HG03378 (cell line): Measurements from ENCODE around the gene EVL.

Source experiments
- ATAC-seq: cut with Tn5 transposase; IDR thresholded peaks from one replicate; pipeline ENCODE4 v1.9.1; 2021; ENCODE audit warnings: mild to moderate bottlenecking, moderate library complexity; ENCODE audit not compliant: unreplicated experiment

Gene EVL

DNA sequence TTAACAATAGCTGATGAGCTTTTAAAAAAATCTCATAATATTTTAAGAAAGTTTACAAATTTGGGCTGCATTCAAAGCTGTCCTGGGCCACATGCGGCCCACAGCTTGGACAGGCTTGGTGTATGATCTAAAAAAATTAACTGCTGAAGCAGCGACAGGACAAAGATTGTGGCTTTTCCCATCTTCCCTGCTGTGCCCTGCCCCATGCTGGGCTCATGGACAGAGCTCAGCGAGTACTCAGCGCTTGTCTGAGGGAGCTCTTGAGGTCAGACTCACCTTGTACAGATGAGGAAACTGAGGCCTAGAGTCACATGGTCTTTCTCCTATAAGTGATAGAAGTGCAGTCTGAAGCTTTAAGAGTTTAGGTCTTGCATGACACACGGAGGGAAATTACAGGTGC, 15.0 kb downstream of the EVL start:
- ATAC-seq, result no peak

DNA sequence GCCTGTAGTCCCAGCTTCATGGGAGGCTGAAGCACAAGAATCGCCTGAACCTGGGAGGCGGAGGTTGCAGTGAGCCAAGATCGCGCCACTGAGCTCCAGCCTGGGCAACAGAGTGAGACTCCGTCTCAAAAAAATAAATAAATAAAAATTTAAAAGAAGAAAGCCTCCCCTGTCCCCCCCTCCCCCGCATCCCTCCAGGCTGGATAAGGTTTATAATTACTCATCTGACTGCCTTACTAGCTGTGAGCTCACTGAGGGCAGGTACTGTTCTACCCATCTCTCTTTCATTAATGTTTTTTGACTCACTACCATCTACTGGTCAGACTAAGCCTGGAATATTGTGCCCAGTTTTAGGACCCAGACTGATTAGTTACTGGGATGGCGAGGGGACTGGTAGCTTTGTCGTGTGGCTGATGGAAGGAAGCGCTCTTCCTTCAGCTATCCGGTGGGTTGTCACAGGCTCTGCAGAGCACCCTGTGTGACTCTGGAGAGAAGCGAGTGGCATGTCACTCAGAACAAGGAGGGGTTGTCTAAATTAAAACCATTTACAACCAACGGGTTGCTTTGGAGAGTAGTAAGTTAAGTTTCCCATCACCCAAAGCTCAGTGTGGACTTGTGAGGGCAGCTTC, 16.9 kb downstream of the EVL start:
- no peak for ATAC-seq

DNA sequence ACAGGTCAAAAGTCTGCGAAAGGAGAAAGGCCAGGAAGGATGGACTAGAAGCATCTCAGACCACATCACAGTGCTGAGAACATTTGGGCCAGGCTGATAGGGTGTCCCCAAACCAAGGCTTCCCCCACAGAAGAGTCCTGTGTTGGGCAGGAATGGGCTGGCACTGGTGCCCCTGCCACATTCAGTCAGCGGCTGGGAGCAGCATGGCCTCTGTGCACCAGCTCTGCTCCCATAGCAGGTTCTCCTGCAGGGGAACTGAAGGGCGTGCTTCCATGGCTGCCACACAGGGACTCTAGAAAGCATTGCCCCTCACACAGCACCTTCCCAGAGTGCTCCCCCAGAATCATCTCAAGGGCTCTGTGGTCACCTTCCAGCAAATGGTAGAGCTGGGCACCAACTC, 17.5 kb downstream of the EVL start:
- no peak for ATAC-seq

DNA sequence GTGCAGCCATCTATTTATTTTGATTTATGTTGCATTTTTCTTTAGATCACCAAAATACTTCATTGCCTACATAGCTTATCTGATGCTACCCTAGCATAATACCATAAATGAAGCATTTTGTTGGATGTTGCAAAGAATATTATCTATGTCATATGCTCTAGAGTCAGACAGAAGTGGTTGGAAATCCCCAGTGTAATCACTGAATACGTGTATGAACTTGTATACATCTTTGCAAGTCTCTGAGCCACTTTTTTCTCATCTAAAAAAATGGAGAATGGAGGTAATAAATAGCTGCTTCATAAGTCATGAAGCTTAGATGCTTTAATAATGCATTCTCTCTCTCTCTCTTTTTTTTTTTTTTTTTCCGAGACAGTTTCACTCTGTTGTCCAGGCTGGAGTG, 18.5 kb downstream of the EVL start:
- no peak for ATAC-seq

DNA sequence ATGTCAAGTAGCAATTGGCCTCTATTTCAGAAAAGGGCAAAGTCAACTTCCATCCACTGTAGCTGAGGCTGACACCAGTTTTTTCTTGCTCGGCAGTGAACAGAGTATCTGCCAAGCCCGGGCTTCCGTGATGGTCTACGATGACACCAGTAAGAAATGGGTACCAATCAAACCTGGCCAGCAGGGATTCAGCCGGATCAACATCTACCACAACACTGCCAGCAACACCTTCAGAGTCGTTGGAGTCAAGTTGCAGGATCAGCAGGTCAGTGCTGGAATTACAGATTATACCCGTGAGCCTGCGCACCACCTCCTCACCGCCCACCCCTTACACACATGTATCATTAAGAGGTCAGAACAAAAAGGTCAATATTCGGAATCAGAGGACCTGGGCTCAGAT, 19.4 kb downstream of the EVL start:
- ATAC-seq, result no peak

DNA sequence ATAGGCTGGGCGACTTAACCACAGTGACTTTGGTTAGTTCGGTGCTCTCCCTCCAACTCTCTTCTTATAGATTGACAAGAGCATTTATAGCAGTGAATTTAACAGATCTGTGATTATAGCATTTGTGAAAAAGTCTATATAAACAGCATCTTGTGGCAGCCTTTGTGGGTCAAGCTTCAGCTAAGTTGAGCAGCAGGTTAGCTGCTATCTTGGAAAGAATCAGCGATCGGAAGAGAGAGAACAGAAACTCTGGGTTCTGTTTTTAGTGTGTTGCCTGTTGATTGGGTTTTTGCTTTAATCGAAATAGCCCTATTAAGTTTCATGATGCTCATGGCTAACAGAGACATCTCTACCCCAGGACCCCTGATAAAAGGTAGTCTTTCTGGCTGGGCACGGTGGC, 20.2 kb downstream of the EVL start:
- ATAC-seq, result no peak

DNA sequence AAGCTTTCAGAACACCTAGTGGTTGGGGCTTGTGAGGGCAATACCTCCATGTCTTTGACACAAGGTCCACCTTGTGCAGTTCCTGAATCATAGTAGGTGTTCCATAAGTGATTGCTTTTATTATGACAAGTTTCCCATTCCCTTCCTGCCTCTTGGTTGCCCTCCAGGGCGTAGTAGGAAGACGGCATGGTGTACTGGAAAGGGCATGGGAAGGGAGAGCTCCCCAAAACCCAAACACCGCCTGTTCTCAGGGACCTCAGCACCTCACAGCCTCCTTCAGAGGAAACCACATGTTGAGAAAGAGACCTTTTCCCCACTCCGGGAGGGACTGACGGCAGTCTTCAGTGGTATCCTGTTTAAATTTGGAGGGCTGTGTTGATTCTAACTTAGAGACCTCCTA, 21.1 kb downstream of the EVL start:
- ATAC-seq, result no peak

DNA sequence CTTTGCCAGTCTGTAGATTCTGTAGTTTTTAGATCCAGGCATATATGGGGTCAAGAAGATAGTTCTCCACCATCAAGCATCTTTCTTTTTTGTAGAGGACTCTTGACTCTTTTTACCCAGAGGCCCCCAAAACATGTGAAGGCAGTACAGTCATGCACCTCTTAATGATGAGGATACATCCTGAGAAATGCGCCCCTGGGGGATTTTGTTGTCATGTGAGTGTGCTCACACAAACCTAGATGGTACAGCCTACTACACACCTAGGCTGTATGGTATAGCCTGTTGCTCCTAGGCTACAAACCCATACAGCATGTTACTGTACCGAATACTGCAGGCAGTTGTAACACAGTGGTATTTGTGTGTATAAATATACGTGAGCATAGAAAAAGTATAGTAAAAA, 23.0 kb downstream of the EVL start:
- ATAC-seq, result no peak

DNA sequence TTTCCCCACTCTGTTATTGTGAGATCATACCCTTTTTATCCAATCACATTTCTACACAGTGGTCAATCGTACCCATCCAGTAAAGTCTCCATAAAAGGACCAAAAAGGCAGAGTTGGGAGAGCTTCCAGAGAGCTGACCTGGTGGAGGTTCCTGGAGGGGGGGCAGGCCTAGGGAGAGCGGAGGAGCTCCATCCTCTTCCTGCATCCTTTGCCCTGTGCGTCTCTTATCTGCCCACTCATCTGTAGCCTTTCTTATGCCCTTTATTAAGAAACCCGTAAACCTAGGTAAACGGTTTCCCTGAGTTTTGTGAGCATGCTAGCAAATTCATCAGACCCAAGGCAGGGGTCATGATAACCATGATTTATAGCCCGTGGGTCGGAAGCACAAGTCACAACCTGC, 26.2 kb downstream of the EVL start:
- ATAC-seq, result no peak

DNA sequence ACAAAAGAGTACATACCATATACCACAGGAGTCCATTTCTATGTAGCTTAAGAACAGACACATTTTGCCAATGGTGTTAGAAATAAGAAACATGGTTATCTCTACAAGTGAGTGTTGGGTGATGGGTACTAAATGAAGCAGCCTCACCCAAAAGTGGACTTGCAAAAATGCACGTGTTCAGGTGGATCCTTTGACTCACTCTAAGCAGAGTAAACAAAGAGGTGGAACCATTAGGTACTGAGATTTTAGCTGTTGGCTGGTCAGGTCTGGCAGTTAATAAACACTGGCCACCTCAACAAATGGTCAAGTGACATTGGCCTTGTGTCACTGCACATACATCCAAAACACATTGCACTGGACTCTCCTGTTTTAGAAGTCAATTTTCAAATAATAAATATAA, 27.6 kb downstream of the EVL start:
- ATAC-seq, result no peak

DNA sequence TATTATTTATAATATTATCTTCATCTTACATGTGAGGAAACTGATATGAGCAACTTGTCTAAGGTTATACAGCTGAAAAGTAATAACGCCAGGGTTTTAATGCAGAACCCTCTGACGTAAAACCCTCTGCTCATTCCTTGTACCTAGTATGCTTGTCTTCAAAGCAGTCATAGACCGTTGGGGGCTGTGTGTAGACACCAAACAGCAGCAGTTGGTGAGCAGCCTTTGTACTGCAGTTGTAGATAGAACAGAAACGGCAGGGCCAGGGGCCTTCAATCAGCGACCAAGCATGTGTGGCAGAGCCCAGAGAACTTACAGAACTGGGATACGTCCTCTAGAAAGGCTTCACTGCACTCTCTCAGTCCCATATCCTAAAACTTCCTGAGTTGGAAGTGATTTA, 28.1 kb downstream of the EVL start:
- no peak for ATAC-seq

DNA sequence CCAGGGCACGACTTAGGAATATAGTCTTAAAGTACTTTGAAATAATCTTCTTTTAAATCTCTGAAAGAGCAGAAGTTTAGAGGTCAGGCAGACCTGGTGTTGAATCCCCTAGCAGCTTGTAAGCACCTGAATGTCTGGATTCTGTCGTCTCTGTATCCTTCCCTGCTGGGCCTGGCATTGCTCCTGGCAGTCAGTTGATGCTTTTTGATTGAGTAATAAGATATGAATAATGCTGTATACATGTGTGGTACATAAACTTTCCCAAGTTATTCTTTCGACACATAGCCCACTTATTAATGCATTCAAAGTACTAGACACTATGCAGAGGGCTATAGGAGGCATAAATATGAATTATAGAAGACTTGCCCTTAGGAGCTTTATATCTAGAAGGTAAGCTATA, 31.4 kb downstream of the EVL start:
- ATAC-seq, result no peak

DNA sequence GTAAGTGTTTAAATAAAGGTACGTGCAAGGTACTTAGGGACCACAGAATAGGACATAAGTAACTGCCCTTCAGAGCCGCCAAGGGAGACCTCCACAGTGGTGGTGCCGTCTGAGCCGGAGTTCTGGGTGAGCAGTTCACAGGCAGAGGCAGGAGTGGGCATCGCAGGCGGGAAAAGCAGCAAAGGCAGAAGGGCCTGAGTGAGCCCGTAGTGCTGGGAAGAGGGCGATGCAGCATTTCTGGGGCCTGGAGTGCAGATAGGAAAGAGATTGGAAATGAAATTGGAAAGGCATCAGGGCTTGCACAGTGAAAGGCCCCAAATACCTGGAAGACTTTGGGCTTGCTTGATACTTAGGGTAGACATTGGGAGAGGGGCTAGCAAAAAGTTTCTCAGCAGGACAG, 32.9 kb downstream of the EVL start:
- ATAC-seq, result no peak

DNA sequence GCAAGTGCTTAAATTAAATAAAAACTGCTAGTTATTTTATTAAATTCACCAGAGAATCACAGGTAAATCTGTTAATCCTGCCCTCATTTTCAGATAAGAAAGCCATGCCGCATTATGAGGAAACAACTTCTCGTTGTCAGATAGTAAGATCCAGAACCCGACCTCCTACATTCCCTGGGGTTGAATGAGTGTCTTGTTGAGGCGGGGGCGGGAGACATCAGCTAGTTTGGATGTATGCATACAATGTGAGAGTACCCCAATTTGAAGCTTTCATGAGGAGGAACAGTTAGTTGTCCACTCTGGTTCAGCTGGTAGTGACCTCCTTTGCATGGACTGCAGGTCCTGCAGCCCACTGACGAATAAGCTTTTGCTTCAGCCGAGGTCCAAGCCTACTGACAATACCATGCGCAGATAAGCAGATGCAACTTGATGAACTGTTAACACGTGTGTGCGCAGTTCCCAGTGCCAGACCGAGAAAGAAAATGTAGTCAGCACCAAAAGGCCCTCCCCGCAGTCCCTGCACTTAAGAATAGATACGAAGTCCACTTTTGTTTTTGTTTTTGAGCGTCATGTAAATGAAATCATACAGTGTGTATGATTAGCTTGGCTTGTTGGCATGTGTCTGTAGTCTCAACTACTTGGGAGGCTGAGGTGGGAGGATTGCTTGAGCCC, 34.9 kb downstream of the EVL start:
- ATAC-seq, result no peak

DNA sequence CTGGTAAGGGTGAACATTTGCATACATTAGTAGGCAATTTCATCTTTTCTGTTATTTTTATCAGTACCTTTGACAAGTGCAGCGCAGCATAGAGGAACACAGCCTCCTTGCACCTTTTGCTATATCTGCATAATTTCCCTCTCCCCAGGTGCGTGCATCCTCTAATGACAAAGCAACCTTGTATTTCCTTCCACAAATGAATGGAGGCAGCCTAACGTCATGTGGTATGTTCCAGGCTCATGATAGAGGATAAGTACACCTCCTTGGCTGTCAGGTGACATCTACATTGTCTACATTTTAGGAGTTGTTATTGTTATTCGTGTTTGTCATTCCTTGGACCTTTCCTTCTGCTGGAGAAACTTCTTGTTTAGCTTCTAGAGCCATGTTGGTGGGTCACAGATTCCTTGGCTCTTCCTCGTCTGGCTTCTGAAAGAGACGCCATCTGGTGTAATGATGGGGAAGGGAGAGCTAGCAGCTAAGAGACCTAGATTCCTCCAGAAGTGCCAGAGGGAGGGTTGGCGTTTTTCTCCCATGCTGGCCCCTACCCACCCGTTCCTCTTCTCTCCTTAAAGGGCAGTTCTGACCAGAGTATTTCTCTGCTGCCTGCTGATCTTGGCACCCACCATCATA, 37.0 kb downstream of the EVL start:
- ATAC-seq, result no peak

DNA sequence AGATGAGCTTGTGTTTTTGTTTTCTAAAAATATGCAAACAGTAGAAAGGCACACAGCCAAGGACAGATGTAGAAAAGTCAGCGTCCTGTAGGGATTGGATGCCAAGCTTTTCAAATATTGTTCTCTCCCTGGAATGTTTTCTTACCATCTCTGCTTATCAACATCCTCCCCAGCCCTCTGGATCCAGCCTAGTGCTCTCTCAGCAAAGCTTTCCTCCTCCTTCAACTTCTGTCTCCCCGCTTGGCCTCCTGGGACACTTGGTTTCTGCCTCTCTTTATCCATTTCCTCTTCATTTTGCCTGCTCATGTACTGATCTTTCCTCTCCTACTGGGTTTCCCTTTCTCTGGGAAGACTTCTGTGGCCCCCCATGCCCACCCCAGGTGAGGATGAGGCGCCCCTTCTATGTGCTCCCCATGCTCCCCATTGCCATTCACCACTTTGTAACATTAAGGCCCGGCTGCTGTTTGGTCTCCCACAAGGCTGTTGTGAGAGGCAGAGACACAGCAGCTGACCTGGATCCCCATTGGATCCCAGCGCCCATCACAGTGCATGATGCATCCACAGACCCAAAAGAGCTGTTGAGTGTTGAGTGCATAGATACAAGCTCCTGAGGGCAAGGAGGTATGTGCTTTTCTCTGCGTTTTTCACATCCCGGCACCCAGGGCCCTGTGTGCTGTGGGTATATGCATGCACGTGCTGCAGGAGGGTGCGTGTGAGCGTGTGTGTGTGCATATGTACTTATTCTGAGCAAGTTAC, 38.2 kb downstream of the EVL start:
- no peak for ATAC-seq

DNA sequence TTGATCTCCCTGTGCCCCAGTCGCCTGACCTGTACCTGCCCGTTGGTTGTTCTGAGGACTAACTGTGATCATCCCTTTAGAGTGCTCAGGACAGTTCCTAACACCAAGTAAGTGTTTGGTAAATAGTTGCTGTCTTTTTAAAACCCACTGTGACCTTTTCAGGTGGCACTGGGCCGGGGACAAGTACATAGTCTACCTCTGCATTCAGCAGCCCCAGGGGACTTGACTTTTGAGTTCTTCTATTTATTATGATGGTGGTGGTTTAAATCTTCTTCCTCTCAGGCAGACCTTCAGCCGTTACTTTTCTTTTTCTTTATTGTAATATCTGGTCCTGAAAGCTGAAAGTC, 38.8 kb downstream of the EVL start:
- ATAC-seq, result no peak

DNA sequence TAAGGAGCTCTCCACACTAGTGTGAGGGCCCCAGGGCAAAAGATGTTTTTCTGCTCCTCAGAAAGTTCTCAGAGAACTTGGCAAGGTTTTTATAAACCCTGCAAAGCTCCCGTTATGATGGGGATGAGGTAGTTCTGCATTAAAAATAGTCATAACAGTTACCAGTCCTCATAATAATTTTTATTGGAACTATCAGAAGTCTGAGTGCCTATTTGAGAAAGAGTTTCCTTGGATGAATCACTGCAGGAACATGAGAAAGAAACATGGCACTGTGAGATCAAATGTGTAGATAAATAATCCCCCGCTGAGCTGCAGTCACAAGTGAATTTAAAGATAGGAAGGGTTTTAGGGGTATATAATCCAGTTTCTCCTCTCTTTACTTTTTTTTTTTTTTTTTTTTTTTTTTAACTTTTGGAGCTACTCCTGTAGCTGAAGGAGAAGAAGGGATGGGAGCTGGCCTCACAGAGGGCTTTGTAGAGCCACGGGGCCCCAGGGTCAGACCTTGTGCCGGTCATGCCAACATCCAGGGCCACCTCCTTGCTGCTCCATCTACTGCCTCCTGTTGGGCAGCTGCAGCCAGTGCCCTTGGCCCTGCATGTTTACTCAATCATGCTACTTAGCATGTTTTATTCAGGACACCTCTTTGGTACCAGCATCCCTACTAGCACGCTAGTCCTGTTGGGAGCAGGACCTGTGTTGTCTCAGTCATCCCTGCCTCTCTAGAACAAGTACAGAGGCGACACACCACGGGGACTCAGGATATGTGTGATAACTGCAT, 39.5 kb downstream of the EVL start:
- ATAC-seq, result no peak

DNA sequence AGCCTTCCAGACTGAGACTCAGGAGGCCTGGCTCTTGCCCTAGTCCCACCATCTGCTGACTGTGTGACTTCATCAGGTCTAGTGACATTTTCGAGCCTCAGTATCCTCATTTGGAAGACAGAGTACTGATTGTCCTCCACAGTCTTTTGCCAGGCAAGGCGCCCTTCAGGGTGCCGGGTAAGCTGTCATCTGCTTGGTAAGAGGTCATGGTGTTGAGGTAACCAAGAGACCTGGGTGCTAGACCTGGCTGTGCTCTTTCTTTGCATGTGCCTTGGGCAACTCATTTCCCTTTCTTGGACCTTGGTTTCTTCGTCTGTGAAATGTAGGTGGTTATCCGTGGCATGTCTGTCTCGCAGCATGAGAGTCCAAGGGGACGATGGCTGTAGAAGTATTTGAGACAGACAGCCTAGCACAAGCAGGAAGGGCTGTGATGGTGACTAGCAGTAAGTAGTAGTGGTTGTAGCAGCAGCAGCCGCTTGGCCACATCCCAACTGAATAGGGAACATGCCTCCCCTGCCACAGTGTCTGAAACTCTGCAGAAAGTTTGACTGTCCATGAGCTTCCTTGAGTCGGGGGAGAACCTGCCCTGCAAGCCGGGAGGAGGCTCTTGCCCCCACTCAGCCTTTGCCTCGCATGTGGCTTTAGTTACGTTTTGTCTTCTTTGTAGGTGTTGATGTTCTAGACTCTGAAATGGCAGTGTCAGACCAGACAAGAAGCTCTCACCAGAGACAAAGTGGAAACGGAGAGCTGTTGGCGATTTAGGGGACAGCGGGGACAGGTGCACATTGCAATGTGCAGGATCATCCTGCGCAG, 40.3 kb downstream of the EVL start:
- ATAC-seq, result no peak
